Epithelial cell of proximal tubule (primary cell): ENCODE data around the gene SLC7A1. TPM values are rescaled to one million over a fixed set of nuclear protein-coding genes. Genes with fewer than 3 reads are reported as not detected.

Experiments used
- DNase-seq: peaks from one replicate; pipeline ENCODE4 v3.0.0-alpha.2; 2011; ENCODE audit warnings: low read depth
- H3K4me3 ChIP-seq: 2 replicates; pipeline ENCODE4 v1.5.1; 2011; ENCODE audit warnings: low read depth, mild to moderate bottlenecking, low read length
- total RNA-seq: library from RNA; depleted of rRNA; stranded (reverse); fragments of >200 nt; gene quantifications from 2 replicates; pipeline ENCODE4 v1.2.3, GENCODE V29; 2015
- TF ChIP-seq, protein P1 (sequence below): conservative IDR thresholded peaks from 2 replicates; pipeline ENCODE4 v1.5.1; 2012; ENCODE audit warnings: low read depth, mild to moderate bottlenecking, low read length

The SLC7A1 gene
- total RNA-seq, 1 donor from 2014 or later = 48.5 TPM

DNA sequence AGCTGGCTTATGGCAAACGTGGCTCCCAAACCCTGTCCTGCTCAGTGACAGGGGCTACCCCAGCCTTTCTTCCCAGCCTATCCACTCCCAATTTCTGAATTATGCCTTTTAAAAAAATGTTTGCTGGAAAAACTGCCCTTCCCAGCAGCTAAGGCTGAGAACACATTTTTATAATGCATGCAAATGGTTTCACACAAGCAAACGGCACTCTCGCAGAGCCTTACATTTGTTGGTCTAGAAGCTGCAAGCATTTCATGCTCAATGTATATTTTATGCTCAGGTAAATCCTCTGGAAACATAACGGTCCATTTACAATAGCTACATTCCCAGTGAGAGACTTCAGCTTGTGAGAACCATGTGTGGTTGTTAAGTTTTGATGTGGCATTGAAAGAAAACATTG lies 61.4 kb downstream of the SLC7A1 start:
- H3K4me3 ChIP-seq = no peak overlapping the region
- TF ChIP-seq, protein P1, sequence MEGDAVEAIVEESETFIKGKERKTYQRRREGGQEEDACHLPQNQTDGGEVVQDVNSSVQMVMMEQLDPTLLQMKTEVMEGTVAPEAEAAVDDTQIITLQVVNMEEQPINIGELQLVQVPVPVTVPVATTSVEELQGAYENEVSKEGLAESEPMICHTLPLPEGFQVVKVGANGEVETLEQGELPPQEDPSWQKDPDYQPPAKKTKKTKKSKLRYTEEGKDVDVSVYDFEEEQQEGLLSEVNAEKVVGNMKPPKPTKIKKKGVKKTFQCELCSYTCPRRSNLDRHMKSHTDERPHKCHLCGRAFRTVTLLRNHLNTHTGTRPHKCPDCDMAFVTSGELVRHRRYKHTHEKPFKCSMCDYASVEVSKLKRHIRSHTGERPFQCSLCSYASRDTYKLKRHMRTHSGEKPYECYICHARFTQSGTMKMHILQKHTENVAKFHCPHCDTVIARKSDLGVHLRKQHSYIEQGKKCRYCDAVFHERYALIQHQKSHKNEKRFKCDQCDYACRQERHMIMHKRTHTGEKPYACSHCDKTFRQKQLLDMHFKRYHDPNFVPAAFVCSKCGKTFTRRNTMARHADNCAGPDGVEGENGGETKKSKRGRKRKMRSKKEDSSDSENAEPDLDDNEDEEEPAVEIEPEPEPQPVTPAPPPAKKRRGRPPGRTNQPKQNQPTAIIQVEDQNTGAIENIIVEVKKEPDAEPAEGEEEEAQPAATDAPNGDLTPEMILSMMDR = no peak
- no peak for DNase-seq

DNA sequence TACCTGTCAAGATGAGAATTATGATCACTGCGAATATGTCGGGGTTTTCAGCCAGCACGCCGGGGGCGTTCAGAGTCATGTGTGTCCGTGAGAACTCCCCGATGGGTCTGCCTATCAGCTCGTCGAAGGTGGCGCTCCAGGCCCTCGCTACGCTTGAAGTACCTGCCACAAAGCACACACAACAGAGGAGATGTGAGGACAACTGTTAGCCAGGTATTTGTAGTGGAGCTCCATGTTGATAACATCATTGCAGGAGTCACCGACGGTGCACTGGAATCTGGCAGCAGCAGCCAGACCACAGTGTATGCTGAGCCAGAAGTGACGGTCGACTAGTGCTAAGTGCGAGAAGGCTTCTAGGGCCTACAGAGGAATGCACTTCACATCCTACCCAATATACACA lies 62.7 kb downstream of the SLC7A1 start:
- H3K4me3 ChIP-seq = no peak overlapping the region
- DNase-seq = no peak
- TF ChIP-seq, protein P1 = no peak

DNA sequence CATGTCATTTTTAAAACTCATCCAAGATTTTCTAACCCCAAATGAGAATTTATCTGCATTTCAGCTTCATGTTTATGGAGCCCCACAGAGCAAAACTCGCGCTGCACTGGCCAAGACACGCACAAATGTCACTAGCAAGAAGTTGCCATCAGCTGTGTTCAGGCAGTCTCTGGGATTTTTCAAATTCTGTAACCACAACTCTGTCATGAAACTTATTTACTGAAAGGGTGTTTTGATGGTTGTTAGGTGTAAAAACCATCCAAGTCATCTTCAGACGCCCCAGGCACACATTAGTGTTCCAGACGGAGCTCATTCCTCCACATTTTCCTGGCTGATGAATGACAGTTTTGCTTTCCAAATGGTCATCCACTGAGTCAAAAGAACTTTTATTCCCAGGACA lies 63.4 kb downstream of the SLC7A1 start:
- DNase-seq = no peak
- TF ChIP-seq, protein P1 = no peak
- H3K4me3 ChIP-seq = no peak overlapping the region

DNA sequence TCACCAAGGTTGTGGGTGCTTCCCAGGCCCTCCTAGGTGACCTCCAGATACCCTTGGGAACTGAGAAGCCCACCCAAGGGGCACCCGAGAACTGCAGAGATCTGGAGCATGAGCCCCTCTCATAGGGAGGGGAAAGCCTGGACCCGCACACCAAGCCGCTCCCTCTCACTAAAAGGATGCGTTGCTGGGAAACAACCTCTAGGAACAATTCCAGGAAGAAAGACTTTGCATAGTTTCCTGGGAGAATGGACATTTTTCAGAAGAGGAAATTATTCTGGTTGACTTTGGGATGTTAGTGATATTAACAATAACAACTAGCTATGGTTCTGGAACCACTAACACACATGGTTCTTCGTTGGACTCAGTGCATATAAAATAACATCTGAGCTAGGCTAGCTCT lies 64.6 kb downstream of the SLC7A1 start:
- no peak for DNase-seq
- TF ChIP-seq, protein P1 = no peak

DNA sequence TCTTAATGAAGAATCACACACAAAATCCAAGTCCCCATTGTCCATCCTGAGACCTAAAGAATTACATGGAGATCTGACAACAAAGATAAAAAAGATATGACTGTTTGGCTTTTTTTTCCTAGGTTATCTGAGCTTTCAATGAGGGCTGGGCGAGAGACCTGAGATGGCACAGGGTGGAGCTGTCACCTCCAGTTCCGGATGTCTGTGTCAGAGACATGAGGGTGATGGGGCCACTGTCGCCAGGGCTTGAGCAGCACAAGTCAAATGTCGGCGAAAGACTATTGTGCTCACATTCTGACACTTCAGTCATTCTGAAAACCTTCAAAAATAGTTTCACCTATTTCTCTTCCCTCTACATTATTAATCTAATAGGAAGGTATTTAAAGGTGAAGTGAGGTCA lies 65.7 kb downstream of the SLC7A1 start:
- no peak overlapping the region for H3K4me3 ChIP-seq
- no peak for DNase-seq
- TF ChIP-seq, protein P1 = no peak

More for the DNA sequence above, 64.6 kb downstream of the SLC7A1 start:
- no peak overlapping the region for H3K4me3 ChIP-seq

DNA sequence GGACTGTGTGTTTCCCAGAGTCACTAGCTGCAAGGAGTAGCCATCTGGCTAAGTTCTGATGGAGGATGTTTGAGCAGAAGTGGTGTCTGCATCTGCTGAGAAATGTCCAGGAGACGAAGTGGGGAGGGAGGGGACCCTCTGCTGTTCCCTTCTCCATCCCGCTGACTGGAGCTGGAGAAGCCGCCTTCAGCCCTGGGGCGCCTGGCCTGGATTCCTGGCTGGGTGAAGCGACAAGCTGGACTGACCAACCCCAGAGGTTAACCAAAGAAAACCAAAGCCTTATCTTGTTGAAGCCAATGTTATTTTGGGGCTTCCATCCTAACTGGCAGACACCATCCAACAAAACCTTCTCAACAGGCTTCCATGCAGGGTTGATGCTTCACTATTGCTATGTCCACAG lies 67.6 kb downstream of the SLC7A1 start:
- DNase-seq = no peak
- no peak overlapping the region for H3K4me3 ChIP-seq
- TF ChIP-seq, protein P1 = no peak

DNA sequence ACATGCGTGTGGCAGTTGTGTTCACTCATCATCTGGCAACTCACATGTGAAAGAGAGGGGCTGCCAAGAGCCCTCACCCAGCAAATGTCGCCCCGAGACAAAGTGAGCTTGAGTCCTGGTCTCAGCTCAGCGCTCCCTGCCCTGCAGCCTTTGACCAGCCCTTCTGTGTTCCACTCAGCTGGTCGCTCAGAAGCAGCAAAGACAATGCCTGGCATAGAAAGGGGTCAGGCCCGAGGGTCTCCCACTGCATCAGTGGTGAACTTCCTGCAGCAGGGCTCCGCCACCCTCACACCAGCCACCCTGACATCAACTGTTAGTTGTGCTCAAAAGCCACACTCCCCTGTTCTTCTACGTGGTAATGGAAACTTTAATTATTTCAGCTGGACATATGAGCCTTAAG lies 68.0 kb downstream of the SLC7A1 start:
- H3K4me3 ChIP-seq = no peak overlapping the region
- DNase-seq = no peak
- TF ChIP-seq, protein P1 = no peak
